BLaER1 treated with 17β-estradiol and CSF1 and Interleukin-3, amounts not matched to agents 10 nM and 100 nM (cell line): ENCODE results near the gene MMP28.

ENCODE experiments used
- H3K27ac ChIP-seq, 11 experiments: shearing (Covaris generic); formaldehyde crosslinking; 2 replicates each; pipeline ENCODE4 v1.8.1; 2022
- H3K27me3 ChIP-seq, 11 experiments: shearing (Covaris generic); formaldehyde crosslinking; 2 replicates each; pipeline ENCODE4 v1.8.1; 2022
- H3K36me3 ChIP-seq, 11 experiments: shearing (Covaris generic); formaldehyde crosslinking; 2 replicates each; pipeline ENCODE4 v1.8.1; 2022
- H3K4me1 ChIP-seq, 10 experiments: shearing (Covaris generic); formaldehyde crosslinking; 2 replicates each; pipeline ENCODE4 v1.8.1; 2022
- H3K4me2 ChIP-seq, 11 experiments: shearing (Covaris generic); formaldehyde crosslinking; 2 replicates each; pipeline ENCODE4 v1.8.1; 2022
- H3K4me3 ChIP-seq, 10 experiments: shearing (Covaris generic); formaldehyde crosslinking; 2 replicates each; pipeline ENCODE4 v1.8.1; 2022
- H3K9ac ChIP-seq, 11 experiments: shearing (Covaris generic); formaldehyde crosslinking; 2 replicates each; pipeline ENCODE4 v1.8.1; 2022
- H3K9me3 ChIP-seq, 11 experiments: shearing (Covaris generic); formaldehyde crosslinking; replicated peaks in 1 of 11; 2 replicates each; pipeline ENCODE4 v1.8.1; 2022
- H4K20me1 ChIP-seq, 11 experiments: shearing (Covaris generic); formaldehyde crosslinking; 2 replicates each; pipeline ENCODE4 v1.8.1; 2022
- Cebpa-rat ChIP-seq, 11 experiments: shearing (Covaris generic); IDR thresholded peaks; 2 replicates each; pipeline ENCODE4 v1.8.1; 2022

Gene MMP28

GRCh38 chr17:35726127-35726952 lies 69.1 kb downstream of the MMP28 start:
- Histone ChIP-seq H4K20me1 (peaks cover 0 to 42% (median 8%) of the 10 kb centered on the region in 11 experiments; a peak in 12 of 22 replicates), H3K27ac (no peak overlapping the region), H3K4me2 (peak overlapping the region in 7 of 11 experiments; percentile 23 to 73 (median 57); a peak in 13 of 22 replicates), H3K36me3 (peaks cover 55 to 74% (median 69%) of the 10 kb centered on the region in 11 experiments), H3K27me3 (peaks cover 0 to 4% (median 0%) of the 10 kb centered on the region in 11 experiments; a peak in 1 of 22 replicates), H3K4me3 (no peak overlapping the region), H3K9ac (0 out of 22 replicates have a peak overlapping the region, but pooled peaks of 1 of the 11 experiments have one; percentile 30), H3K9me3 (no peaks in the 10 kb centered on the region), H3K4me1 (peaks cover 22 to 35% (median 30%) of the 10 kb centered on the region in 10 experiments)
- no peak for TF ChIP-seq Cebpa-rat (IDR thresholded peaks at IDR 0.05)

GRCh38 chr17:35725802-35726126 lies 69.7 kb downstream of the MMP28 start:
- Histone ChIP-seq H3K9me3 (no peaks in the 10 kb centered on the region), H3K27me3 (no peaks in the 10 kb centered on the region), H4K20me1 (peaks cover 0 to 41% (median 8%) of the 10 kb centered on the region in 11 experiments; a peak in 12 of 22 replicates), H3K4me2 (peak overlapping the region in 6 of 11 experiments; percentile 0 to 66 (median 24); a peak in 6 of 22 replicates), H3K9ac (no peak overlapping the region), H3K27ac (no peak overlapping the region), H3K36me3 (peaks cover 61 to 79% (median 75%) of the 10 kb centered on the region in 11 experiments), H3K4me3 (no peak overlapping the region), H3K4me1 (peaks cover 17 to 29% (median 24%) of the 10 kb centered on the region in 10 experiments)
- TF ChIP-seq Cebpa-rat (IDR thresholded peaks at IDR 0.05): no peak

- Histone ChIP-seq H3K9me3 (no peaks in the 10 kb centered on the region), H4K20me1 (peaks cover 0 to 41% (median 8%) of the 10 kb centered on the region in 11 experiments; a peak in 12 of 22 replicates), H3K4me2 (0 out of 22 replicates have a peak overlapping the region, but pooled peaks of 1 of the 11 experiments have one; percentile 0), H3K4me3 (no peak overlapping the region), H3K27me3 (no peaks in the 10 kb centered on the region), H3K9ac (no peak overlapping the region), H3K27ac (no peak overlapping the region), H3K36me3 (peaks cover 64 to 81% (median 79%) of the 10 kb centered on the region in 11 experiments), H3K4me1 (peaks cover 10 to 22% (median 17%) of the 10 kb centered on the region in 10 experiments)
- no peak for TF ChIP-seq Cebpa-rat (IDR thresholded peaks at IDR 0.05)
Observed at GRCh38 chr17:35725058-35725457, 70.4 kb downstream of the MMP28 start.

- Histone ChIP-seq H3K27me3 (no peaks in the 10 kb centered on the region), H3K9me3 (no peaks in the 10 kb centered on the region), H3K36me3 (peaks cover 76 to 95% (median 88%) of the 10 kb centered on the region in 11 experiments), H4K20me1 (peaks cover 0 to 41% (median 8%) of the 10 kb centered on the region in 11 experiments; a peak in 12 of 22 replicates), H3K9ac (no peak overlapping the region), H3K4me1 (peaks cover 0 to 19% (median 13%) of the 10 kb centered on the region in 10 experiments; a peak in 16 of 20 replicates), H3K27ac (no peak overlapping the region), H3K4me2 (no peak overlapping the region), H3K4me3 (no peak overlapping the region)
- TF ChIP-seq Cebpa-rat (IDR thresholded peaks at IDR 0.05): no peak
Observed at GRCh38 chr17:35723735-35724134, 71.7 kb downstream of the MMP28 start.

GRCh38 chr17:35717475-35717874 lies 78.0 kb downstream of the MMP28 start:
- no peak overlapping the region for H3K9ac ChIP-seq
- no peaks in the 10 kb centered on the region for H3K9me3 ChIP-seq
- TF ChIP-seq Cebpa-rat (IDR thresholded peaks at IDR 0.05): no peak
- peaks cover 90 to 97% (median 93%) of the 10 kb centered on the region in 11 experiments for H3K36me3 ChIP-seq
- no peak overlapping the region for H3K4me2 ChIP-seq
- peaks cover 0 to 45% (median 5%) of the 10 kb centered on the region in 11 experiments; a peak in 4 of 22 replicates for H4K20me1 ChIP-seq
- H3K4me3 ChIP-seq: no peak overlapping the region
- no peaks in the 10 kb centered on the region for H3K27me3 ChIP-seq
- H3K4me1 ChIP-seq: peaks cover 0 to 10% (median 0%) of the 10 kb centered on the region in 10 experiments; a peak in 5 of 20 replicates
- H3K27ac ChIP-seq: no peak overlapping the region

- H3K36me3 ChIP-seq: peaks cover 90 to 97% (median 94%) of the 10 kb centered on the region in 11 experiments
Observed at GRCh38 chr17:35716897-35717465, 78.5 kb downstream of the MMP28 start.

GRCh38 chr17:35716173-35716572 lies 79.3 kb downstream of the MMP28 start:
- no peaks in the 10 kb centered on the region for H3K27me3 ChIP-seq
- H3K27ac ChIP-seq: no peak overlapping the region
- H4K20me1 ChIP-seq: peaks cover 0 to 39% (median 0%) of the 10 kb centered on the region in 11 experiments; a peak in 3 of 22 replicates
- no peak overlapping the region for H3K4me3 ChIP-seq
- no peak overlapping the region for H3K9ac ChIP-seq
- no peak overlapping the region for H3K4me2 ChIP-seq
- peaks cover 90 to 97% (median 94%) of the 10 kb centered on the region in 11 experiments for H3K36me3 ChIP-seq
- no peaks in the 10 kb centered on the region for H3K9me3 ChIP-seq
- peaks cover 0 to 14% (median 0%) of the 10 kb centered on the region in 10 experiments; a peak in 5 of 20 replicates for H3K4me1 ChIP-seq
- no peak for TF ChIP-seq Cebpa-rat (IDR thresholded peaks at IDR 0.05)

More at GRCh38 chr17:35716897-35717465, 78.5 kb downstream of the MMP28 start:
- Histone ChIP-seq H3K27ac (no peak overlapping the region), H3K27me3 (no peaks in the 10 kb centered on the region), H3K9me3 (no peaks in the 10 kb centered on the region), H3K4me1 (peaks cover 0 to 14% (median 0%) of the 10 kb centered on the region in 10 experiments; a peak in 5 of 20 replicates), H3K4me2 (no peak overlapping the region), H4K20me1 (peaks cover 0 to 42% (median 5%) of the 10 kb centered on the region in 11 experiments; a peak in 4 of 22 replicates), H3K9ac (no peak overlapping the region), H3K4me3 (no peak overlapping the region)
- no peak for TF ChIP-seq Cebpa-rat (IDR thresholded peaks at IDR 0.05)
